KMS-11 (cell line): ENCODE measurements around the gene AMTN.
A peak's percentile ranks its signal among the peaks of the same experiment; 100 is the strongest.
"Not testable (repeated sequence)": the region's sequence is repeated elsewhere in the genome, so short reads cannot be mapped to it uniquely, and the experiment has no call there.

ENCODE experiments used
- H2AFZ ChIP-seq: fragments of 200-600 bp; sonication (generic); 2 replicates; pipeline ENCODE4 v1.6.1; 2016; ENCODE audit warnings: antibody characterized with exemption, mixed run types, low read depth
- H3K27ac ChIP-seq: fragments of 200-600 bp; sonication (generic); 2 replicates; pipeline ENCODE4 v1.6.1; 2016; ENCODE audit warnings: mild to moderate bottlenecking, mixed run types
- H3K27me3 ChIP-seq: fragments of 200-600 bp; sonication (generic); 2 replicates; pipeline ENCODE4 v1.6.1; 2017; ENCODE audit warnings: mild to moderate bottlenecking, low read depth, mixed run types, moderate library complexity; ENCODE audit not compliant: insufficient read depth
- H3K36me3 ChIP-seq: fragments of 200-600 bp; sonication (generic); 2 replicates; pipeline ENCODE4 v1.6.1; 2017; ENCODE audit warnings: mild to moderate bottlenecking, mixed run types; ENCODE audit not compliant: insufficient read depth
- H3K4me1 ChIP-seq: fragments of 200-600 bp; sonication (generic); 2 replicates; pipeline ENCODE4 v1.6.1; 2016; ENCODE audit warnings: mild to moderate bottlenecking, low read depth, mixed run types; ENCODE audit not compliant: poor library complexity, severe bottlenecking
- H3K4me2 ChIP-seq: fragments of 200-600 bp; sonication (generic); 2 replicates; pipeline ENCODE4 v1.7.0; 2016; ENCODE audit warnings: mild to moderate bottlenecking, mixed run types
- H3K4me3 ChIP-seq: fragments of 200-600 bp; sonication (generic); IDR thresholded peaks from 2 replicates; pipeline ENCODE4 v1.6.1; 2017; ENCODE audit warnings: low read depth, low read length, mixed read lengths; ENCODE audit not compliant: insufficient read depth
- H3K79me2 ChIP-seq: fragments of 200-600 bp; sonication (generic); 2 replicates; pipeline ENCODE4 v1.6.1; 2016; ENCODE audit warnings: low read depth, mixed run types; ENCODE audit not compliant: insufficient read depth
- H3K9ac ChIP-seq: fragments of 200-600 bp; sonication (generic); 2 replicates; pipeline ENCODE4 v1.6.1; 2016; ENCODE audit warnings: mild to moderate bottlenecking, mixed run types
- H4K20me1 ChIP-seq: fragments of 200-600 bp; sonication (generic); 2 replicates; pipeline ENCODE4 v1.6.1; 2016; ENCODE audit warnings: mild to moderate bottlenecking, mixed run types; ENCODE audit not compliant: insufficient read depth
- CTCF ChIP-seq: fragments of 200-600 bp; sonication (generic); conservative IDR thresholded peaks from 2 replicates; pipeline ENCODE4 v1.6.1; 2017; ENCODE audit warnings: low read depth, mild to moderate bottlenecking, antibody characterized with exemption, low read length, moderate library complexity, mixed read lengths

AMTN gene

GRCh38 chr4:70496231-70496630, 22.1 kb upstream of the AMTN start:
- Histone ChIP-seq H3K79me2 (no peaks in the 10 kb centered on the region), H3K4me2 (no peak overlapping the region), H2AFZ (no peak overlapping the region), H3K4me1 (no peaks in the 10 kb centered on the region), H3K27me3 (no peaks in the 10 kb centered on the region), H3K36me3 (no peaks in the 10 kb centered on the region), H3K4me3 (no peak overlapping the region), H4K20me1 (no peaks in the 10 kb centered on the region), H3K9ac (no peak overlapping the region), H3K27ac (no peak overlapping the region)
- no peak for TF ChIP-seq CTCF

GRCh38 chr4:70501838-70502237, 16.5 kb upstream of the AMTN start:
- H3K4me3 ChIP-seq, H3K27ac ChIP-seq, H3K9ac ChIP-seq, H3K4me1 ChIP-seq, H3K27me3 ChIP-seq, H4K20me1 ChIP-seq, H3K79me2 ChIP-seq, H2AFZ ChIP-seq, H3K36me3 ChIP-seq, H3K4me2 ChIP-seq: not testable (repeated sequence)

- Histone ChIP-seq H4K20me1 (no peaks in the 10 kb centered on the region), H3K79me2 (no peaks in the 10 kb centered on the region), H3K4me3 (no peak overlapping the region), H3K36me3 (no peaks in the 10 kb centered on the region), H3K27ac (no peak overlapping the region), H3K9ac (no peak overlapping the region), H3K27me3 (no peaks in the 10 kb centered on the region), H2AFZ (no peak overlapping the region), H3K4me2 (no peak overlapping the region), H3K4me1 (peaks cover 6% of the 10 kb centered on the region)
- no peak for TF ChIP-seq CTCF
Observed at GRCh38 chr4:70504733-70505132, 13.6 kb upstream of the AMTN start.

- H3K4me1 ChIP-seq, result peaks cover 6% of the 10 kb centered on the region
- no peaks in the 10 kb centered on the region for H4K20me1 ChIP-seq
- H3K27me3 ChIP-seq, result no peaks in the 10 kb centered on the region
- H2AFZ ChIP-seq, result no peak overlapping the region
- peak; percentile 99 for TF ChIP-seq CTCF
- H3K4me3 ChIP-seq, result no peak overlapping the region
- no peak overlapping the region for H3K4me2 ChIP-seq
- H3K9ac ChIP-seq, result no peak overlapping the region
- no peaks in the 10 kb centered on the region for H3K36me3 ChIP-seq
- H3K79me2 ChIP-seq, result no peaks in the 10 kb centered on the region
- no peak overlapping the region for H3K27ac ChIP-seq
Observed at GRCh38 chr4:70505151-70505748, 13.1 kb upstream of the AMTN start.

- no peak for TF ChIP-seq CTCF
- H3K27ac ChIP-seq, result no peak overlapping the region
- H3K36me3 ChIP-seq, result no peaks in the 10 kb centered on the region
- H3K79me2 ChIP-seq, result no peaks in the 10 kb centered on the region
- H4K20me1 ChIP-seq, result no peaks in the 10 kb centered on the region
- H2AFZ ChIP-seq, result no peak overlapping the region
- H3K4me1 ChIP-seq, result peaks cover 6% of the 10 kb centered on the region
- no peaks in the 10 kb centered on the region for H3K27me3 ChIP-seq
- no peak overlapping the region for H3K4me3 ChIP-seq
- no peak overlapping the region for H3K4me2 ChIP-seq
- H3K9ac ChIP-seq, result no peak overlapping the region
Observed at GRCh38 chr4:70508801-70509200, 9.6 kb upstream of the AMTN start.
